IPS DF 4.7 (cell line): ENCODE measurements around the gene OPN3.

Experiments
- DNase-seq: peaks from one replicate; pipeline ENCODE4 v3.0.0-alpha.2; 2013; ENCODE audit warnings: low spot score; ENCODE audit errors: extremely low read depth

Gene OPN3

DNA sequence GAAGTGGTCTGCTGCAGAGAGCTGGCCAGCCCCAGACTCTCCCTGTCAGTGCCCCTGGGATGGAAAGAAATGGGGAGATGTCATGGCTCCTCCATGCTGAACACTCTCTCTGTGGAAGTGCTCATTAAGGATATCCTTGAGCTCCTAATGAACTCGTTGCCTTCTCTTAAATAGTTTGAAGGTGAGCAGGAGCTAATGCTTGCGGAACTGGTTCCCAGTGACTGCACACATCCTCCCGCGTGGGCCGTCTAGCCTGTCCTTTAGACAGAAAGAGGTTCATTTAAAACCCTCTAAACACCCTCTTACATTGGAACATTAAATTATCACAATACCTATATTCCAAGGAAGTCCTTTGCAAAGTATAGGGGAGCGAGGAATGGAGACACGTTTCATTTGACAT lies 6.0 kb upstream of the OPN3 start:
- DNase-seq, result no peak

- no peak for DNase-seq
Observed at GRCh38 chr1:241645199-241645598, 5.0 kb upstream of the OPN3 start.

GRCh38 chr1:241644259-241644658 lies 4.1 kb upstream of the OPN3 start:
- no peak for DNase-seq

DNA sequence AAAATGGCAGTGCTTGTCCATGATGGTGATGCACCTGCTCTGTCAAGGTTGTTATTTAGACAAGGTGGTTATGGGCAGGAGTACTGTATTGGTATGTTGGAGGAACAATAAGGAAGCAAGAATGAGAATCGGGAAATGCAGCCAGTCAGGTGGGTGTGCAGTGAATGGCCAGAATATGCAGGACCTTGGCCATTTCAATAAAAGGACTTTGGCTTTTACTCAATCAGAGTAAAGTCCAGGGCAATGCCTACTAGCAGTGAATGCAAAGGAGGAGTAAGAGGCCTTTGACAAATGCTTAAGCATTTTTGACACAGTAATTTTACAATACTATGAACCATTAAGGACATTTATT lies 2.4 kb upstream of the OPN3 start:
- DNase-seq, result no peak

DNA sequence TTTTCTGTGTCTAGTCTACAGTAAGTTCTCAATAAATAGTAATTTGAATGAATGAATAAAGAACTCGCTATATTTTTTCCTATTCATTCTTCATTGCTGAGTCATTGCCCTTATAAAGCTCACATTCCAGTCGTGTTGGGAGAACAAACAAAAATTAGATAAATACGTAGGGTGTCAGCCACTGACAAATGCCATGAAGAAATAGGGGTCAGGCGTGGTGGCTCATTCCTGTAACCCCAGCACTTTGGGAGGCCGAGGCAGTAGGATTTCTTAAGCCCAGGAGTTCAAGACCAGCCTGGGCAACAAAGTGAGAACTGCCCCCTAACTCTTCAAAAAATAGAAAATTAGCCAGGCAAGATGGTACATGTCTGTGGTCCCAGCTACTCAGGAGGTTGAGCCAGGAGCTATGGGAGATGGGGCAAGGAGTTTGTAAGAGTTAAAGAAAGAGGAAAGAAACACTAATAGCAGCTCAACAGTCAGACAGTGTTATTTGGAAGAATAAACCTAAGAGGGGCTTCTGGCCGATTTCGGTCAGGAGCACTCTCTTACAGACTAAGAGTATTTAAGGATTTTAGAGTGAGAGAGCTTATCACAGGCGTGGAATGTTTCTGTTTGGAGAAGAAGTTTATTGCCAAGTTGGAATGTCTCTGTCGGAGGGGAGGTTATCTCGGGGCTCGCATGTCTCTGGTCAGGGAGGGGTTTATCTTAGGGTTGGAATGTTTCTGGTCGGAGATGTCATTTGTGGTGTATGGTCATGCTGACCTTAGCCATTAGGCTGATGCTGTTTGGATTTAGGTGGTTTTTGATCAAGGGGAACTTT lies 1.8 kb upstream of the OPN3 start:
- no peak for DNase-seq

DNA sequence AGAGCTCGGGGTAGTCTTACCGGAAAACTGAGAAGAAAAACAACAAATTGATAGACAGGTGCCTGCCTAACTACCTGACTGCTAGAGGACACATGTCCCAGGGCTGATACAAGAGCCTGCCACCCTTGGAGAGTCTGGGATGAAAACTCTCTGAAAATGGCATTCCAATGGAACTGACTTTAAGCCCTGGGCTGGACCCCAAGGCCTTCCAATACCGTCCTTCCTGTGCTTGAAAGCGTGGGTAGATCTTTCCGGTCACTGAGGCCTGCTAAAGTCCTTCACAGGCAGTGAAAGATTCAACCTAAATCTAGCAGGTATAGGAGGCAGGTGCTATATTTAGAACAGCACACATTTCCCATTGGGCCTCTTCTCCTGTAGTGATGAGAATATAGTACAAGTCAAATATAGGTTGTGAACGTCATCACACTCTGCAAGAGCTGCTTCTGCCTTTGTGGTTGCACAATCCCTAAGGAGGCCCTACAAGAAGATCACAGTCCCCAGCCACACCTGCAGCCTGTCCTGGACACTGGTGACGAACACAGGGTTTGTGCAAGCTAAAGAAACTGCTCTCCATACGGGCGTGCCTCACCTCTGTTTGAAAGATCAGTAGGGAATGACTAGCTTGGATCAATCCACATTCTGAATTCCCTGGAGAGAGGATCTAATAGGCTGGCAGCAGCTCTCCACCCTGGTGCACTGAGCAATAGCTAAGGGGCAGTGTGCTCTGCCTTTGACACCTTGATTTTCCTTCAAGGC lies 876 bp upstream of the OPN3 start:
- DNase-seq, result no peak

DNA sequence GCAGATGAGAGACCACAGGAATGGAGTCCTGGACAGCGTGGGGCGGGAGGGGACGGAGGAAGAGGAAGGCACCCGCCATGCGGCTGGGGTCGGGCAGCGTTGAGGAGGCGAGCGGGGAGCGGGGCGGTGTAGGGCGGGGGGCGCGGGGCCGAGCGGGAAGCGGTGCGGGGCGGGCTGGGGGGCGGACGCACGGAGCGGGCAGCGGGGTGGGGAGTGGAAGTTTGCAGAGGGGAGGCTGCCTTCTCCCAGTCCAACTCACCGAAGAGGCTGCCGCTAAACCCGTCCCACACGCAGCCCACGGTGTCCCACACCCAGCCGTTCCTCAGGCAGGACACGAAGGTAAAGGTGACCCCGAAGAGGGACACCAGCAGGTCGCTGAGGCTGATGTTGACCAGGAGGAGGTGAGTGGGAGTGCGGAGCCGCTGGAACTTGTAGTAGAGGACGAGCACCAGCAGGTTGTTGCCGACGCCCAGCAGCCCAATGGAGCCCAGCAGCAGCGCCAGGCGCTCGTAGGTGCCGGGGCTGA lies 483 bp downstream of the OPN3 start:
- DNase-seq, result no peak

GRCh38 chr1:241638909-241639622 lies 1.1 kb downstream of the OPN3 start:
- no peak for DNase-seq

- DNase-seq, result no peak
Observed at GRCh38 chr1:241638099-241638682, 2.0 kb downstream of the OPN3 start.

- DNase-seq, result no peak
Observed at GRCh38 chr1:241637604-241638003, 2.6 kb downstream of the OPN3 start.

DNA sequence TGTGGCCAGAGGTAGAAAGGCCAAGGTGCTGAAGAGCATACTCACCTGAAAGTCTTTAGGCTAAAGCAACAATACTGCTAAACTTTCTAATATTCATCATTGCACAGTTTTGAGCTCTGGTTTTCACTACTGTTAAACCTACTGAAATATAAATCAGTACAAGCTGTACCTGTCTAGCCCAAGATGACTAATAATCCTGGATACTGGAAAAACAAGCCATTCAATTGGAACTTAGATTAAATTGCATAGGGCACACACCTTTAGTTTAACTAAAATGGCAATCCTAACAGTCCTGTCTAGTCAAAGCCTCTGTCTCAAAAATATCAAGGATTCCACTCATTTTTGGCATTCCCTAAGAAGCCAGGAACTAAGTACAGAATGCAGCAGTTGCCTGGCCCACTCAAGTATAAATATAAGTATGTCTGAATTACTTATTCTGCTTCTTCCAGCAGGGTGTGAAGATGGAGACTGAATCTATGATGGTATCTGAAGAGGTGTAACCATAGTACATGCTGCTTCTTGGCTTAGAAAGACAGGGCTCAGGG lies 3.1 kb downstream of the OPN3 start:
- DNase-seq, result no peak

GRCh38 chr1:241636291-241636690 lies 3.9 kb downstream of the OPN3 start:
- DNase-seq, result no peak

DNA sequence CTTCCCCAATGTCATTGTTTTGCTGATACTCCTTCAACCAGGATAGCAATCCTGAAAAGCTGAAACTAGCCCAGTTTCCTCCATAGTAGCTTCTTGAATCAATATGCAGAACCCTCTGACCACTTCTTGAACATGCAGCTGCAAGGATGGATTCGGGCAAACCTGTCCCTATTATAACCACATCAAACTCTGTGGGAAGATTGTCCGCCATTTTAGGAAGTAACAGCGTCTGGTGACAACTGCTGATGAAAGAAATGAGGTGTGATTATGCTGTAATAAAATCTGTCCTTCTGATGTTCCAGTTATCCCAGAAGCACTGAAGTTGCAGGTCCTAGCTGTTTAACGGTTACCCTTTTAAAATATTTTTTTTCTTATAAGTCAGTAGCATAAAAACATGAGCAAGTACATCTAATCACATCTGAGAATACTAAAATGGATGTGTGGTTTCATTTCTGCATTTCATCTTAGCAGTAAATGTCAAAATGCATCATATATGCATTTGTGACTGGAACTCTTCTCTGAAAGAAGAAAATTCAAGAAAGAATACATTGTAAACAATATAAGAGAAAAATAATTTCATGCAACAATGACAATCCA lies 4.5 kb downstream of the OPN3 start:
- no peak for DNase-seq

DNA sequence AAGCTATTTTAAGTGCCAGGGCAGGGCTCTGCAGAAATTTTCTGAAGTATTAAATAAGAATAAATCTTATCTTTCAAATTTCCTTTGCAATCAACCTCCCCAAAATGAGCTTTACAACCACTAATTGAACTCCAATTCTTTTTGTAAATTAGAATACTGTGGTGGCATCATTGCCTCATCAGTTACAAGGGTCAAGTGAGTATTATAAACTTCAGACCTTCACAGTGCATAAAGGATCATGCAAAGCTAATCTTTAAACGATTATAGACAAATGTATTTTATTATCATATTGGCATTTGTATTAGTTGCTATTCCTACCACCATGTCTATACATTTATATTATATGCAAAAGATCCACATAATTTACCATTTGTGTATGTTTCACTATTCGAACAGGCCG lies 7.2 kb downstream of the OPN3 start:
- no peak for DNase-seq

- DNase-seq, result no peak
Observed at GRCh38 chr1:241631674-241632073, 8.5 kb downstream of the OPN3 start.

DNA sequence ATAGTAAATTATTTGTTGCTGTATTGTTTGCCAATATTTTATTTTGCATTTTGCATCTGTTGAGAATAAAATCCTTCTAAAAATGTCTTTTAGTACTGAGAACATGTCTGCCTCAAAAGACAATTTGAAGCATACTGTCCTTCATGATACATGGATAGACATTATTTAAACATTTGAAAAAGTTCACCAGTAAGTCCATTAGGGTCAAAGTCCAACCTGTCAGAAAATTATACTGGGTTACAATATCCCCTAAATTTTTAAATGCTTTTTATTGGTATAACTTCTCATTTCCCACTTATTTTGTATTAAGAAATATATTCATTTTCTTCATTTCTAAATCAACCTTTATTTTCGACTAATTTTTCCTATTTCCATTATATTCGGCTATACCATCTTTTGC lies 9.3 kb downstream of the OPN3 start:
- DNase-seq, result no peak

DNA sequence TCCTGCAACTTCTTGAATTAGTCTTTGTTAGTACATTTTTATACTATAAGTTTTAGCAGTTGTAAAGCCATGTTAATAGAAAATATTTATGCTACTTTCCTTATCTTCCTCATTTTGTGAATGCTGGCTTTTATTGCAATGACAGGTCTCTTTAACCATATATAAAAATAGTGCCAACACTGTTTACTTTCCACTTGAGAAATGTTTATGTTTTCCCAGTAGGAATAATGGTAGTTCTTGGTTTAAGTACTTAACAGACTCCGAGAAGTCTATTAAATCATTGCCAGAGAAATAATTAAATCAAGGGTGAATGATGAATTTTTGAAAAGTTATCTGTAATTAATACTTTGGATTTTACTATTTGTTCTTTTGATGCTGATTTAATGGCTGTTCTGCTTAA lies 9.7 kb downstream of the OPN3 start:
- DNase-seq, result no peak

DNA sequence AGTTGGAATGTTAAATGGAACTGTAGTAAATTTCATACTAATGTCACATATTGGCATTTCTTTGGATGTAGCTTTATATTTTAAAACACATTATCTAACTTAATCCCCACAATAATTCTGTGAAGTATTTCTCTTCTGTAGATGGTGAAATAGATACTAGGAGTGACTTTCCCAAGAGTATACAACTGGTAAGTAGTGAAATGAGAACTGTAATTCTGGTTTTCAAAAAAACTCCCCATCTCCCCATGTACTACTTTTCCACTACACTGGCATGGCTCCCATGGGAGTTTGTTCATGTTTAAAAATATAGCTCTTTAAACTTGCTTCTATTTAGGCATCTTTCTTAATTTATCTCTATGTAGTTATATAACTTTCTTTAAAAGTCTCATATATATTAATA lies 10.2 kb downstream of the OPN3 start:
- no peak for DNase-seq

- DNase-seq, result no peak
Observed at GRCh38 chr1:241627453-241628259, 12.5 kb downstream of the OPN3 start.

GRCh38 chr1:241624935-241625334 lies 15.2 kb downstream of the OPN3 start:
- no peak for DNase-seq
